Neural cell (in vitro differentiated cells): Measurements from ENCODE around the gene ITGA4. TPM values are rescaled to one million over a fixed set of nuclear protein-coding genes. Genes with fewer than 3 reads are reported as not detected.

Experiments
- H2AFZ ChIP-seq: fragments of 200-600, 300-800 bp; sonication (generic), shearing (Covaris generic); 2 replicates; pipeline ENCODE4 v1.6.0; 2014; ENCODE audit warnings: low read depth, mild to moderate bottlenecking, antibody characterized with exemption, low read length, moderate library complexity
- H3F3A ChIP-seq: fragments of 200-600 bp; shearing (Covaris generic); 2 replicates; pipeline ENCODE4 v1.6.1; 2016; ENCODE audit warnings: mild to moderate bottlenecking, moderate library complexity, mixed read lengths, antibody characterized with exemption, low read length; ENCODE audit not compliant: insufficient read depth, poor library complexity, severe bottlenecking
- H3K27ac ChIP-seq: fragments of 200-600, 300-800 bp; sonication (generic), shearing (Covaris generic); 2 replicates; pipeline ENCODE4 v1.5.1; 2014; ENCODE audit warnings: mild to moderate bottlenecking, low read length, moderate library complexity
- H3K27me3 ChIP-seq: fragments of 300-800, 200-600 bp; sonication (generic), shearing (Covaris generic); 2 replicates; pipeline ENCODE4 v1.6.0; 2014; ENCODE audit warnings: mild to moderate bottlenecking, low read depth, low read length, moderate library complexity; ENCODE audit not compliant: insufficient read depth
- H3K36me3 ChIP-seq: fragments of 300-800, 200-600 bp; sonication (generic), shearing (Covaris generic); 2 replicates; pipeline ENCODE4 v1.5.1; 2014; ENCODE audit warnings: mild to moderate bottlenecking, antibody characterized with exemption, low read length, moderate library complexity; ENCODE audit not compliant: insufficient read depth
- H3K4me2 ChIP-seq: fragments of 300-800, 200-600 bp; sonication (generic), shearing (Covaris generic); 2 replicates; pipeline ENCODE4 v1.6.0; 2014; ENCODE audit warnings: mild to moderate bottlenecking, low read length
- H3K4me3 ChIP-seq: fragments of 300-800, 200-600 bp; sonication (generic), shearing (Covaris generic); 2 replicates; pipeline ENCODE4 v1.5.1; 2014; ENCODE audit warnings: mild to moderate bottlenecking, low read length, moderate library complexity
- H3K79me2 ChIP-seq: fragments of 200-600 bp; shearing (Covaris generic); replicated peaks from 2 replicates; pipeline ENCODE4 v1.6.0; 2014; ENCODE audit warnings: mild to moderate bottlenecking, low read length, moderate library complexity; ENCODE audit not compliant: insufficient read depth
- H3K9ac ChIP-seq: fragments of 300-800, 200-600 bp; sonication (generic), shearing (Covaris generic); 2 replicates; pipeline ENCODE4 v1.6.1; 2016; ENCODE audit warnings: mild to moderate bottlenecking, low read length, mixed read lengths
- H3K9me2 ChIP-seq: fragments of 200-600 bp; shearing (Covaris generic); 2 replicates; pipeline ENCODE4 v1.6.1; 2016; ENCODE audit warnings: mild to moderate bottlenecking, low read length, mixed read lengths; ENCODE audit not compliant: insufficient read depth
- H3K9me3 ChIP-seq: fragments of 200-600, 300-800 bp; sonication (generic), shearing (Covaris generic); 2 replicates; pipeline ENCODE4 v1.6.1; 2016; ENCODE audit warnings: mild to moderate bottlenecking, mixed run types, low read length, moderate library complexity, mixed read lengths
- H4K20me1 ChIP-seq: fragments of 200-600 bp; shearing (Covaris generic); 2 replicates; pipeline ENCODE4 v1.6.1; 2016; ENCODE audit warnings: mild to moderate bottlenecking, mixed run types; ENCODE audit not compliant: insufficient read depth
- CTCF ChIP-seq: fragments of 450-650 bp; IDR thresholded peaks from 2 replicates; pipeline ENCODE4 v1.5.1; 2014; ENCODE audit warnings: antibody characterized with exemption, mild to moderate bottlenecking, moderate library complexity; ENCODE audit not compliant: poor library complexity, severe bottlenecking
- EP300 ChIP-seq: fragments of 450-650 bp; conservative IDR thresholded peaks from 2 replicates; pipeline ENCODE4 v1.6.1; 2014; ENCODE audit warnings: antibody characterized with exemption, mild to moderate bottlenecking, moderate library complexity; ENCODE audit not compliant: poor library complexity, severe bottlenecking
- EZH2 ChIP-seq: fragments of 200-600, 300-800 bp; shearing (Covaris generic), sonication (generic); IDR thresholded peaks from 2 replicates; pipeline ENCODE4 v1.6.1; 2014; ENCODE audit warnings: antibody characterized with exemption, low read length, borderline replicate concordance, mild to moderate bottlenecking; ENCODE audit not compliant: insufficient read depth, poor library complexity, severe bottlenecking
- MXI1 ChIP-seq: fragments of 450-650 bp; conservative IDR thresholded peaks from 2 replicates; pipeline ENCODE4 v1.6.1; 2014; ENCODE audit warnings: antibody characterized with exemption, mild to moderate bottlenecking; ENCODE audit not compliant: poor library complexity, severe bottlenecking
- POLR2AphosphoS5 ChIP-seq: IDR thresholded peaks from 2 replicates; pipeline ENCODE4 v1.6.1; 2012
- RAD21 ChIP-seq: fragments of 450-650 bp; conservative IDR thresholded peaks from 2 replicates; pipeline ENCODE4 v1.6.1; 2014; ENCODE audit warnings: antibody characterized with exemption, mild to moderate bottlenecking, moderate library complexity
- SMC3 ChIP-seq: fragments of 450-650 bp; conservative IDR thresholded peaks from 2 replicates; pipeline ENCODE4 v1.6.1; 2014; ENCODE audit warnings: antibody characterized with exemption, mild to moderate bottlenecking, moderate library complexity; ENCODE audit not compliant: poor library complexity
- TAF1 ChIP-seq: IDR thresholded peaks from 2 replicates; pipeline ENCODE4 v1.6.1; 2012; ENCODE audit warnings: low read depth
- polyA plus RNA-seq: library from polyadenylated mRNA; depleted of rRNA; stranded (reverse); fragments of >200 nt; gene quantifications from 2 replicates; pipeline ENCODE4 v1.2.3, GENCODE V29; 2014
- TF ChIP-seq, protein P1 (sequence below): IDR thresholded peaks from 2 replicates; pipeline ENCODE4 v1.6.1; 2012; ENCODE audit warnings: borderline replicate concordance

Gene ITGA4
- polyA plus RNA-seq, 1 donor from 2014 or later = 0.40 TPM

GRCh38 chr2:181526014-181526413 is 68.8 kb downstream of the ITGA4 start:
- no peaks in the 10 kb centered on the region for H3K36me3 ChIP-seq
- no peak for TF ChIP-seq EP300
- no peak for TF ChIP-seq MXI1
- TF ChIP-seq POLR2AphosphoS5 = no peak
- no peak for TF ChIP-seq RAD21
- TF ChIP-seq EZH2 = no peak
- no peak for TF ChIP-seq TAF1
- TF ChIP-seq, protein P1, sequence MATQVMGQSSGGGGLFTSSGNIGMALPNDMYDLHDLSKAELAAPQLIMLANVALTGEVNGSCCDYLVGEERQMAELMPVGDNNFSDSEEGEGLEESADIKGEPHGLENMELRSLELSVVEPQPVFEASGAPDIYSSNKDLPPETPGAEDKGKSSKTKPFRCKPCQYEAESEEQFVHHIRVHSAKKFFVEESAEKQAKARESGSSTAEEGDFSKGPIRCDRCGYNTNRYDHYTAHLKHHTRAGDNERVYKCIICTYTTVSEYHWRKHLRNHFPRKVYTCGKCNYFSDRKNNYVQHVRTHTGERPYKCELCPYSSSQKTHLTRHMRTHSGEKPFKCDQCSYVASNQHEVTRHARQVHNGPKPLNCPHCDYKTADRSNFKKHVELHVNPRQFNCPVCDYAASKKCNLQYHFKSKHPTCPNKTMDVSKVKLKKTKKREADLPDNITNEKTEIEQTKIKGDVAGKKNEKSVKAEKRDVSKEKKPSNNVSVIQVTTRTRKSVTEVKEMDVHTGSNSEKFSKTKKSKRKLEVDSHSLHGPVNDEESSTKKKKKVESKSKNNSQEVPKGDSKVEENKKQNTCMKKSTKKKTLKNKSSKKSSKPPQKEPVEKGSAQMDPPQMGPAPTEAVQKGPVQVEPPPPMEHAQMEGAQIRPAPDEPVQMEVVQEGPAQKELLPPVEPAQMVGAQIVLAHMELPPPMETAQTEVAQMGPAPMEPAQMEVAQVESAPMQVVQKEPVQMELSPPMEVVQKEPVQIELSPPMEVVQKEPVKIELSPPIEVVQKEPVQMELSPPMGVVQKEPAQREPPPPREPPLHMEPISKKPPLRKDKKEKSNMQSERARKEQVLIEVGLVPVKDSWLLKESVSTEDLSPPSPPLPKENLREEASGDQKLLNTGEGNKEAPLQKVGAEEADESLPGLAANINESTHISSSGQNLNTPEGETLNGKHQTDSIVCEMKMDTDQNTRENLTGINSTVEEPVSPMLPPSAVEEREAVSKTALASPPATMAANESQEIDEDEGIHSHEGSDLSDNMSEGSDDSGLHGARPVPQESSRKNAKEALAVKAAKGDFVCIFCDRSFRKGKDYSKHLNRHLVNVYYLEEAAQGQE = no peak
- TF ChIP-seq SMC3 = no peak
- no peak for TF ChIP-seq CTCF
- no peaks in the 10 kb centered on the region for H3K79me2 ChIP-seq
- no peaks in the 10 kb centered on the region for H3F3A ChIP-seq
- H4K20me1 ChIP-seq = no peaks in the 10 kb centered on the region
- H3K4me3 ChIP-seq = no peak overlapping the region
- no peaks in the 10 kb centered on the region for H3K27me3 ChIP-seq
- no peak overlapping the region for H3K9ac ChIP-seq
- no peak overlapping the region for H3K27ac ChIP-seq
- H3K4me2 ChIP-seq = no peak overlapping the region
- H3K9me3 ChIP-seq = no peaks in the 10 kb centered on the region
- H2AFZ ChIP-seq = no peak overlapping the region
- no peaks in the 10 kb centered on the region for H3K9me2 ChIP-seq

GRCh38 chr2:181527058-181527457 is 69.9 kb downstream of the ITGA4 start:
- H3K27ac ChIP-seq = no peak overlapping the region
- H3K9me2 ChIP-seq = no peaks in the 10 kb centered on the region
- no peaks in the 10 kb centered on the region for H3K27me3 ChIP-seq
- H3K79me2 ChIP-seq = no peaks in the 10 kb centered on the region
- H3K4me2 ChIP-seq = no peak overlapping the region
- H4K20me1 ChIP-seq = no peaks in the 10 kb centered on the region
- no peak overlapping the region for H3K4me3 ChIP-seq
- H2AFZ ChIP-seq = no peak overlapping the region
- no peaks in the 10 kb centered on the region for H3F3A ChIP-seq
- H3K9ac ChIP-seq = no peak overlapping the region
- no peak for TF ChIP-seq MXI1
- TF ChIP-seq, protein P1 = no peak
- TF ChIP-seq SMC3 = no peak
- TF ChIP-seq EP300 = no peak
- no peak for TF ChIP-seq TAF1
- no peak for TF ChIP-seq POLR2AphosphoS5
- no peak for TF ChIP-seq RAD21
- no peaks in the 10 kb centered on the region for H3K9me3 ChIP-seq
- no peaks in the 10 kb centered on the region for H3K36me3 ChIP-seq
